Neural progenitor cell (in vitro differentiated cells): ENCODE results near the gene VCL. TPM values are rescaled to one million over a fixed set of nuclear protein-coding genes. Genes with fewer than 3 reads are reported as not detected.

Experiments used
- DNase-seq: peaks from one replicate; pipeline ENCODE4 v3.0.0-alpha.2; 2016; ENCODE audit warnings: low spot score
- H2AFZ ChIP-seq: fragments of 200-600 bp; sonication (generic); replicated peaks from 2 replicates; pipeline ENCODE4 v1.6.1; 2016; ENCODE audit warnings: antibody characterized with exemption
- H3F3A ChIP-seq: fragments of 200-600 bp; sonication (generic); 2 replicates; pipeline ENCODE4 v1.6.1; 2016; ENCODE audit warnings: antibody characterized with exemption, low read depth
- H3K27ac ChIP-seq: fragments of 200-600 bp; sonication (generic); 2 replicates; pipeline ENCODE4 v1.5.1; 2016; ENCODE audit warnings: mild to moderate bottlenecking
- H3K27me3 ChIP-seq: fragments of 200-600 bp; sonication (generic); 2 replicates; pipeline ENCODE4 v1.6.1; 2016; ENCODE audit warnings: mild to moderate bottlenecking, moderate library complexity
- H3K36me3 ChIP-seq: fragments of 200-600 bp; sonication (generic); 2 replicates; pipeline ENCODE4 v1.5.1; 2016
- H3K4me1 ChIP-seq: fragments of 200-600 bp; sonication (generic); 2 replicates; pipeline ENCODE4 v1.6.1; 2016; ENCODE audit warnings: mixed run types
- H3K4me2 ChIP-seq: fragments of 200-600 bp; sonication (generic); 2 replicates; pipeline ENCODE4 v1.6.1; 2016
- H3K4me3 ChIP-seq: fragments of 200-600 bp; sonication (generic); 2 replicates; pipeline ENCODE4 v1.5.1; 2016
- H3K79me2 ChIP-seq: fragments of 200-600 bp; sonication (generic); 2 replicates; pipeline ENCODE4 v1.6.1; 2016; ENCODE audit warnings: low read depth
- H3K9ac ChIP-seq: fragments of 200-600 bp; sonication (generic); 2 replicates; pipeline ENCODE4 v1.6.1; 2016
- H3K9me3 ChIP-seq: fragments of 200-600 bp; sonication (generic); 2 replicates; pipeline ENCODE4 v1.5.1; 2016; ENCODE audit warnings: low read depth
- H4K20me1 ChIP-seq: fragments of 200-600 bp; sonication (generic); 2 replicates; pipeline ENCODE4 v1.6.1; 2016; ENCODE audit warnings: low read depth
- H3K27ac Mint-ChIP-seq: 3 replicates; pipeline ENCODE4 v1.8.0; 2021; ENCODE audit warnings: mixed read lengths
- H3K27me3 Mint-ChIP-seq: 2 replicates; pipeline ENCODE4 v1.8.0; 2022; ENCODE audit warnings: low read depth, mild to moderate bottlenecking, inconsistent platforms, moderate library complexity, mixed read lengths; ENCODE audit not compliant: insufficient read depth
- H3K36me3 Mint-ChIP-seq: 3 replicates; pipeline ENCODE4 v1.8.0; 2021; ENCODE audit warnings: mixed read lengths
- H3K4me1 Mint-ChIP-seq: 3 replicates; pipeline ENCODE4 v1.8.0; 2021; ENCODE audit warnings: mixed read lengths
- H3K4me3 Mint-ChIP-seq: 3 replicates; pipeline ENCODE4 v1.8.0; 2021; ENCODE audit warnings: mild to moderate bottlenecking, moderate library complexity, mixed read lengths
- H3K9me3 Mint-ChIP-seq: 3 replicates; pipeline ENCODE4 v1.8.0; 2020; ENCODE audit warnings: mixed read lengths
- CTCF ChIP-seq: fragments of 200-600 bp; sonication (generic); IDR thresholded peaks from 2 replicates; pipeline ENCODE4 v1.5.1; 2017; ENCODE audit warnings: antibody characterized with exemption, mild to moderate bottlenecking
- EZH2 ChIP-seq: fragments of 200-600 bp; sonication (generic); IDR thresholded peaks from 2 replicates; pipeline ENCODE4 v1.6.1; 2017; ENCODE audit warnings: antibody characterized with exemption, mild to moderate bottlenecking, moderate library complexity
- EZH2phosphoT487 ChIP-seq: fragments of 200-600 bp; sonication (generic); IDR thresholded peaks from 2 replicates; pipeline ENCODE4 v1.6.1; 2017; ENCODE audit warnings: antibody characterized with exemption
- total RNA-seq: library from RNA; depleted of rRNA; stranded (reverse); fragments of >200 nt; gene quantifications from 2 replicates; pipeline ENCODE4 v1.2.3, GENCODE V29; 2015; ENCODE audit warnings: low replicate concordance

Gene VCL
- total RNA-seq, 1 donor from 2014 or later: 96.9 TPM

GRCh38 chr10:74118804-74119203, 120.9 kb downstream of the VCL start:
- peaks cover 42% of the 10 kb centered on the region for H3K36me3 Mint-ChIP-seq
- H3K27ac Mint-ChIP-seq: no peak overlapping the region
- no peaks in the 10 kb centered on the region for H3K4me1 ChIP-seq
- H3K9me3 ChIP-seq: no peaks in the 10 kb centered on the region
- no peak overlapping the region for H2AFZ ChIP-seq
- H3K9ac ChIP-seq: no peak overlapping the region
- no peak overlapping the region for H3K4me2 ChIP-seq
- H3K36me3 ChIP-seq: peaks cover 20% of the 10 kb centered on the region
- H3K4me3 Mint-ChIP-seq: no peak overlapping the region
- H3K4me3 ChIP-seq: no peak overlapping the region
- no peak for TF ChIP-seq CTCF
- no peak for TF ChIP-seq EZH2phosphoT487
- no peak for TF ChIP-seq EZH2
- H3K4me1 Mint-ChIP-seq: no peaks in the 10 kb centered on the region
- H4K20me1 ChIP-seq: peaks cover 5% of the 10 kb centered on the region
- no peaks in the 10 kb centered on the region for H3K9me3 Mint-ChIP-seq
- H3K27ac ChIP-seq: no peak overlapping the region
- H3F3A ChIP-seq: peaks cover 17% of the 10 kb centered on the region
- no peaks in the 10 kb centered on the region for H3K27me3 ChIP-seq
- no peaks in the 10 kb centered on the region for H3K79me2 ChIP-seq
- H3K27me3 Mint-ChIP-seq: no peaks in the 10 kb centered on the region
- no peak for DNase-seq

- H3K79me2 ChIP-seq: no peaks in the 10 kb centered on the region
- no peak overlapping the region for H3K4me3 ChIP-seq
- H3K4me1 ChIP-seq: no peaks in the 10 kb centered on the region
- TF ChIP-seq CTCF: no peak
- no peak for TF ChIP-seq EZH2
- TF ChIP-seq EZH2phosphoT487: no peak
- peaks cover 18% of the 10 kb centered on the region for H3K36me3 ChIP-seq
- H3K4me2 ChIP-seq: no peak overlapping the region
- H3K27ac Mint-ChIP-seq: no peak overlapping the region
- no peak overlapping the region for H2AFZ ChIP-seq
- no peaks in the 10 kb centered on the region for H3K27me3 Mint-ChIP-seq
- no peak for DNase-seq
- H3K36me3 Mint-ChIP-seq: peaks cover 30% of the 10 kb centered on the region
- H3K9ac ChIP-seq: no peak overlapping the region
- H3K27ac ChIP-seq: no peak overlapping the region
- H3K27me3 ChIP-seq: no peaks in the 10 kb centered on the region
- no peaks in the 10 kb centered on the region for H3K4me1 Mint-ChIP-seq
- H3K9me3 ChIP-seq: no peaks in the 10 kb centered on the region
- no peaks in the 10 kb centered on the region for H4K20me1 ChIP-seq
- no peaks in the 10 kb centered on the region for H3K9me3 Mint-ChIP-seq
- H3F3A ChIP-seq: peaks cover 23% of the 10 kb centered on the region
- H3K4me3 Mint-ChIP-seq: no peak overlapping the region
Measured at GRCh38 chr10:74120911-74121310, 123.0 kb downstream of the VCL start.

GRCh38 chr10:74121368-74121767, 123.5 kb downstream of the VCL start:
- Histone ChIP-seq H3K9me3 (no peaks in the 10 kb centered on the region), H3K4me1 (no peaks in the 10 kb centered on the region), H3F3A (peaks cover 25% of the 10 kb centered on the region), H3K79me2 (no peaks in the 10 kb centered on the region), H2AFZ (no peak overlapping the region), H3K27ac (peak overlapping the region; percentile 4), H3K4me2 (no peak overlapping the region), H3K4me3 (no peak overlapping the region), H3K36me3 (peaks cover 18% of the 10 kb centered on the region), H3K9ac (no peak overlapping the region), H4K20me1 (no peaks in the 10 kb centered on the region), H3K27me3 (no peaks in the 10 kb centered on the region)
- TF ChIP-seq EZH2 (no peak), EZH2phosphoT487 (no peak), CTCF (no peak)
- no peak for DNase-seq
- Mint-ChIP-seq H3K4me3 (no peak overlapping the region), H3K27ac (no peak overlapping the region), H3K4me1 (no peaks in the 10 kb centered on the region), H3K27me3 (no peaks in the 10 kb centered on the region), H3K9me3 (no peaks in the 10 kb centered on the region), H3K36me3 (peaks cover 29% of the 10 kb centered on the region)
